Endothelial cell of umbilical vein (primary cell): Measurements from ENCODE around the gene SNX30. TPM values are rescaled to one million over a fixed set of nuclear protein-coding genes. Genes with fewer than 3 reads are reported as not detected.

Source experiments
- BruUV-seq: library from RNA; stranded (reverse); fragments of 400-500 nt; replicated peaks from 2 replicates; lab custom pipeline; 2021; lab: Mats Ljungman, UMichigan
- CTCF ChIA-PET: fragments of 300-600, 350-600 bp; sonication (Branson Sonifier 250); formaldehyde crosslinking; loops from one replicate; lab custom pipeline; 2021; ENCODE audit warnings: antibody characterized with exemption, inconsistent platforms; lab: Charles Lee
- POLR2A ChIA-PET: fragments of 300-600, 350-600 bp; sonication (Branson Sonifier 250); formaldehyde crosslinking; loops from one replicate; lab custom pipeline; 2021; ENCODE audit warnings: antibody characterized with exemption, inconsistent platforms; lab: Charles Lee
- DNase-seq: peaks from one replicate; pipeline ENCODE4 v3.0.0-alpha.2; 2011; ENCODE audit warnings: low read depth, low spot score
- FAIRE-seq: peaks from 2 replicates; lab custom pipeline; 2011; peaks lifted over from hg19 to GRCh38; lab: Jason Lieb, UNC
- H2AFZ ChIP-seq: 2 replicates; pipeline ENCODE4 v1.6.0; 2012; ENCODE audit warnings: low read depth, low read length, control low read depth, inconsistent platforms
- H3K27ac ChIP-seq: 2 replicates; pipeline ENCODE4 v1.5.1; 2011; ENCODE audit warnings: low read depth, mild to moderate bottlenecking, control low read depth, low read length, moderate library complexity; ENCODE audit not compliant: insufficient read depth
- H3K27me3 ChIP-seq, 2 experiments: 2 replicates each; pipeline versions ENCODE4 v1.6.0 to v1.6.1; 2011; ENCODE audit warnings: low read length in 2 of 2, mixed read lengths in 1 of 2; ENCODE audit not compliant: control insufficient read depth in 2 of 2, insufficient read depth in 2 of 2
- H3K36me3 ChIP-seq, 2 experiments: 2 replicates in 1 of 2; 3 replicates in 1 of 2; pipeline ENCODE4 v1.5.1; 2011; ENCODE audit warnings: low read length in 2 of 2, mild to moderate bottlenecking in 1 of 2, moderate library complexity in 1 of 2; ENCODE audit not compliant: control insufficient read depth in 2 of 2, insufficient read depth in 2 of 2; ENCODE audit errors: extremely low read depth in 1 of 2
- H3K4me1 ChIP-seq: 3 replicates; pipeline ENCODE4 v1.5.1; 2011; ENCODE audit warnings: mild to moderate bottlenecking, low read length; ENCODE audit not compliant: control insufficient read depth, insufficient read depth; ENCODE audit errors: extremely low read depth
- H3K4me2 ChIP-seq: 2 replicates; pipeline ENCODE4 v1.6.1; 2011; ENCODE audit warnings: low read length, control low read depth, mixed read lengths; ENCODE audit not compliant: insufficient read depth
- H3K4me3 ChIP-seq, 3 experiments: fragments of 200-600 bp in 1 of 3; sonication (generic), shearing (Covaris generic) in 1 of 3; replicated peaks in 1 of 3; 2 replicates each; pipeline ENCODE4 v1.5.1; 2011 to 2016; ENCODE audit warnings: control low read depth in 3 of 3, low read length in 3 of 3, mild to moderate bottlenecking in 2 of 3, inconsistent platforms in 1 of 3, low read depth in 1 of 3, moderate library complexity in 1 of 3; ENCODE audit not compliant: insufficient read depth in 1 of 3
- H3K79me2 ChIP-seq: 2 replicates; pipeline ENCODE4 v1.6.0; 2012; ENCODE audit warnings: low read length, inconsistent platforms; ENCODE audit not compliant: control insufficient read depth, insufficient read depth
- H3K9ac ChIP-seq: replicated peaks from 2 replicates; pipeline ENCODE3; 2011; ENCODE audit warnings: low read length, control low read depth; ENCODE audit not compliant: insufficient read depth; ENCODE audit errors: extremely low read depth
- H3K9me1 ChIP-seq: replicated peaks from 3 replicates; pipeline ENCODE4 v1.6.0; 2011; ENCODE audit warnings: mild to moderate bottlenecking, low read length; ENCODE audit not compliant: control insufficient read depth, insufficient read depth; ENCODE audit errors: extremely low read depth
- H3K9me3 ChIP-seq: replicated peaks from 2 replicates; pipeline ENCODE4 v1.5.1; 2012; ENCODE audit warnings: low read length, inconsistent platforms; ENCODE audit not compliant: control insufficient read depth, insufficient read depth
- H4K20me1 ChIP-seq: replicated peaks from 2 replicates; pipeline ENCODE3; 2011; ENCODE audit warnings: mild to moderate bottlenecking, low read length; ENCODE audit not compliant: control insufficient read depth, insufficient read depth; ENCODE audit errors: extremely low read depth
- CTCF ChIP-seq, 2 donors: IDR thresholded peaks; 1 replicate in 1 of 2; 2 replicates in 1 of 2; pipeline ENCODE4 v1.5.1; 2011; ENCODE audit warnings: low read length in 2 of 2, mild to moderate bottlenecking in 2 of 2, moderate library complexity in 2 of 2, control low read depth in 1 of 2, inconsistent platforms in 1 of 2, low read depth in 1 of 2; ENCODE audit not compliant: insufficient read depth in 1 of 2; ENCODE audit errors: extremely low read depth in 1 of 2
- FOS ChIP-seq: IDR thresholded peaks from 2 replicates; pipeline ENCODE4 v1.6.1; 2011; ENCODE audit warnings: mild to moderate bottlenecking, low read length, moderate library complexity, borderline replicate concordance; ENCODE audit not compliant: insufficient read depth
- GATA2 ChIP-seq: IDR thresholded peaks from 2 replicates; pipeline ENCODE4 v1.7.0; 2011; ENCODE audit warnings: low read depth, mild to moderate bottlenecking, moderate library complexity, mixed read lengths, low read length; ENCODE audit not compliant: insufficient read length, insufficient read depth
- JUN ChIP-seq: IDR thresholded peaks from 2 replicates; pipeline ENCODE4 v1.6.1; 2011; ENCODE audit warnings: borderline replicate concordance, low read depth; ENCODE audit not compliant: insufficient read length, insufficient read depth
- MAX ChIP-seq: IDR thresholded peaks from 2 replicates; pipeline ENCODE4 v1.6.1; 2011; ENCODE audit not compliant: insufficient read depth, insufficient read length
- MYC ChIP-seq: IDR thresholded peaks from one replicate; pipeline ENCODE4 v1.6.1; 2011; ENCODE audit warnings: mild to moderate bottlenecking, low read depth, low read length
- POLR2A ChIP-seq: IDR thresholded peaks from 2 replicates; pipeline ENCODE4 v1.6.1; 2012; ENCODE audit warnings: low read depth, mild to moderate bottlenecking, control low read depth, low read length
- POLR2AphosphoS5 ChIP-seq: IDR thresholded peaks from 2 replicates; pipeline ENCODE4 v1.6.1; 2012; ENCODE audit warnings: low read depth, mild to moderate bottlenecking, control low read depth, low read length, moderate library complexity; ENCODE audit not compliant: insufficient read depth
- dilution Hi-C: fragments of 300-500 bp; cut with MboI; formaldehyde crosslinking; loops from one replicate; pipeline ENCODE4 v1.15.0; 2019; ENCODE audit warnings: low sequenced_read_pairs; ENCODE audit not compliant: extremely low pct_ligation_motif_present
- intact Hi-C: fragments of 100-400 bp; cut with micrococcal nuclease; formaldehyde crosslinking; loops from one replicate; pipeline ENCODE4 v1.10.0; 2022
- polyA plus RNA-seq, 4 experiments: library from polyadenylated mRNA; depleted of rRNA in 3 of 4; stranded (reverse) in 3 of 4; unstranded in 1 of 4; fragments of >200 nt; gene quantifications; 2 replicates each; pipeline versions ENCODE4 v1.2.1 to v1.2.3, GENCODE V29; 2011 to 2012; ENCODE audit warnings: missing spikeins in 1 of 4
- total RNA-seq: library from RNA; stranded (reverse); gene quantifications from 2 replicates; pipeline ENCODE4 v1.2.3, GENCODE V29; 2021

SNX30 gene
- total and polyA plus RNA-seq, 2 donors (not counting 3 experiments of a cell fraction or from before 2014, with no cell fraction given), result 2.8 to 6.3 TPM

GRCh38 chr9:112719696-112720095, 30.9 kb upstream of the SNX30 start:
- H3K9me1 ChIP-seq, result no peaks in the 10 kb centered on the region
- no peak overlapping the region for H3K4me2 ChIP-seq
- CTCF ChIA-PET, result interaction anchor here (0.7 to 1.1 kb wide), 3 partner anchors 13 to 23 kb away, joined by 3 to 4 read pairs (median 3); no protein-coding TSS in a partner anchor
- no peaks in the 10 kb centered on the region for H3K36me3 ChIP-seq
- dilution Hi-C loops (no loop called here), intact Hi-C loops (loop anchor here (5.0 kb wide), 2 partner anchors 73 to 98 kb away; no protein-coding TSS in a partner anchor)
- H3K4me1 ChIP-seq, result peaks cover 7% of the 10 kb centered on the region
- H3K4me3 ChIP-seq, result no peak overlapping the region
- BruUV-seq, result no TSS peak
- no peaks in the 10 kb centered on the region for H4K20me1 ChIP-seq
- POLR2A ChIA-PET, result no interaction called here
- DNase-seq (no peak), FAIRE-seq (no peak)
- TF ChIP-seq POLR2A (no peak), GATA2 (no peak), POLR2AphosphoS5 (no peak), FOS (no peak), CTCF (IDR thresholded peaks at IDR 0.05; ENCODE audit: extremely low read depth in 1 of 2, insufficient read depth in 1 of 2, low read depth in 1 of 2, low read length in 2 of 2) (no peak), MYC (no peak), MAX (no peak), JUN (no peak)
- H3K9ac ChIP-seq, result no peak overlapping the region
- no peak overlapping the region for H3K27ac ChIP-seq
- peaks cover 6% of the 10 kb centered on the region for H3K79me2 ChIP-seq
- no peaks in the 10 kb centered on the region for H3K9me3 ChIP-seq
- no peaks in the 10 kb centered on the region for H3K27me3 ChIP-seq
- no peak overlapping the region for H2AFZ ChIP-seq
